ENCODE measurements around the gene ELMOD3. TPM values are rescaled to one million over a fixed set of nuclear protein-coding genes. Genes with fewer than 3 reads are reported as not detected.
"Not testable (repeated sequence)": the region's sequence is repeated elsewhere in the genome, so short reads cannot be mapped to it uniquely, and the experiment has no call there.

Gene ELMOD3
- total RNA-seq, 1 experiment from 2014 or later = 10.3 TPM

DNA sequence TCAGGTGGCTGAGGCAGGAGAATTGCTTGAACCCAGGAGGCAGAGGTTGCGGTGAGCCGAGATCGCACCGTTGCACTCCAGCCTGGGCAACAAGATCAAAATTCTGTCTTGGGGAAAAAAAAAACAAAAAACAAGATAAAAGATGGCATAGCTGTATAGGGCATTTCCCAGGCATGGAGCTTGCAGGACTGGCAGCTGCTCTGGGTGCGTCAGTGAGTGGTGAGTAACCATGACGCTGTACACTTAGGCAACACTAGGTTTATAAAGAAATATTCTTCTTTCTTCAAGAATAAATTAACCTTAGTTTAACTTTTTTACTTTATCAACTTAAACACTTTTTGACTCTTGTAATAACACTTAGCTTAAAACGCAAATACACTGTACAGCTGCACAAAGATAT lies 42.2 kb upstream of the ELMOD3 start:
- intact Hi-C loops (cut with micrococcal nuclease; ENCODE audit: unreplicated experiment) = no loop called here
- H3K27me3 Mint-ChIP-seq (ENCODE audit: insufficient read depth, unreplicated experiment) = no peaks in the 10 kb centered on the region
- Histone ChIP-seq H3K4me1 (peaks cover 3% of the 10 kb centered on the region), H3K9me3 (no peaks in the 10 kb centered on the region), H3K36me3 (ENCODE audit: control insufficient read depth, insufficient read depth, low read length) (no peaks in the 10 kb centered on the region; the same call in 1 of the 2 replicates), H3K27me3 (replicated peaks; ENCODE audit: control insufficient read depth, insufficient read depth, low read length) (no peaks in the 10 kb centered on the region), H3K4me3 (ENCODE audit: low read depth, low read length) (no peak overlapping the region)
- H3K27ac Mint-ChIP-seq (ENCODE audit: unreplicated experiment) = no peak overlapping the region
- CTCF ChIA-PET = no interaction called here
- DNase-seq = no peak
- H3K9me3 Mint-ChIP-seq (ENCODE audit: unreplicated experiment) = no peaks in the 10 kb centered on the region
- TF ChIP-seq, protein P1, sequence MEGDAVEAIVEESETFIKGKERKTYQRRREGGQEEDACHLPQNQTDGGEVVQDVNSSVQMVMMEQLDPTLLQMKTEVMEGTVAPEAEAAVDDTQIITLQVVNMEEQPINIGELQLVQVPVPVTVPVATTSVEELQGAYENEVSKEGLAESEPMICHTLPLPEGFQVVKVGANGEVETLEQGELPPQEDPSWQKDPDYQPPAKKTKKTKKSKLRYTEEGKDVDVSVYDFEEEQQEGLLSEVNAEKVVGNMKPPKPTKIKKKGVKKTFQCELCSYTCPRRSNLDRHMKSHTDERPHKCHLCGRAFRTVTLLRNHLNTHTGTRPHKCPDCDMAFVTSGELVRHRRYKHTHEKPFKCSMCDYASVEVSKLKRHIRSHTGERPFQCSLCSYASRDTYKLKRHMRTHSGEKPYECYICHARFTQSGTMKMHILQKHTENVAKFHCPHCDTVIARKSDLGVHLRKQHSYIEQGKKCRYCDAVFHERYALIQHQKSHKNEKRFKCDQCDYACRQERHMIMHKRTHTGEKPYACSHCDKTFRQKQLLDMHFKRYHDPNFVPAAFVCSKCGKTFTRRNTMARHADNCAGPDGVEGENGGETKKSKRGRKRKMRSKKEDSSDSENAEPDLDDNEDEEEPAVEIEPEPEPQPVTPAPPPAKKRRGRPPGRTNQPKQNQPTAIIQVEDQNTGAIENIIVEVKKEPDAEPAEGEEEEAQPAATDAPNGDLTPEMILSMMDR (IDR thresholded peaks at IDR 0.05; ENCODE audit: insufficient read depth in 1 of 2, low read depth in 1 of 2, low read length in 1 of 2, severe bottlenecking in 1 of 2, unreplicated experiment in 1 of 2) = no peak
- BruUV-seq (replicated peaks) = no TSS peak
- H3K4me3 Mint-ChIP-seq (ENCODE audit: unreplicated experiment) = no peak overlapping the region
- peaks cover 13% of the 10 kb centered on the region for H3K4me1 Mint-ChIP-seq (ENCODE audit: low read depth, unreplicated experiment)
- H3K36me3 Mint-ChIP-seq (ENCODE audit: insufficient read depth, unreplicated experiment) = peaks cover 33% of the 10 kb centered on the region
- POLR2A ChIA-PET = no interaction called here

DNA sequence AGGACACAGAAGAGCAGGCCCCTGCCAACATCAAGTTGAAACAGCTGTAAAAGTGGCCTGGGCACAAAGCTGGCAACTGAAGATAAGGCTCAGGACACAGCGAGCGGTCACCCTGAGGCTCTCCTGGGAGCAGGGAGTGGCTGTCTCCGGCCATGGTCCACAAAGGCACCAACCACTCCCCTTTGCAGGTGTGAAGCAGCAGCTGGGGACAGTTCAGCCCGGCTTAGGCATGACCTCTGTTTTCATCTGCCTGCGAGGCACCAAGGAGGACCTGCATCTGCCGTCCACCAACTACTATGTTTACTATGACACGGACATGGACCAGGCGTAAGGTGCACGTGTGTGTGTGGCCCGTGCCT lies 39.7 kb upstream of the ELMOD3 start:
- Mint-ChIP-seq H3K9me3 (ENCODE audit: unreplicated experiment) (no peaks in the 10 kb centered on the region), H3K4me1 (ENCODE audit: low read depth, unreplicated experiment) (peaks cover 5% of the 10 kb centered on the region), H3K36me3 (ENCODE audit: insufficient read depth, unreplicated experiment) (peaks cover 34% of the 10 kb centered on the region), H3K27ac (ENCODE audit: unreplicated experiment) (no peak overlapping the region), H3K27me3 (ENCODE audit: insufficient read depth, unreplicated experiment) (no peaks in the 10 kb centered on the region), H3K4me3 (ENCODE audit: unreplicated experiment) (no peak overlapping the region)
- ChIA-PET CTCF (interaction anchor here (1.2 kb wide), 2 partner anchors 14 to 30 kb away, joined by 3 to 4 read pairs; no protein-coding TSS in a partner anchor), POLR2A (no interaction called here)
- no peaks in the 10 kb centered on the region for H3K9me3 ChIP-seq
- TF ChIP-seq, protein P1 (IDR thresholded peaks at IDR 0.05; ENCODE audit: insufficient read depth in 1 of 2, low read depth in 1 of 2, low read length in 1 of 2, severe bottlenecking in 1 of 2, unreplicated experiment in 1 of 2) = no peak
- intact Hi-C loops (cut with micrococcal nuclease; ENCODE audit: unreplicated experiment) = no loop called here
- H3K36me3 ChIP-seq (ENCODE audit: control insufficient read depth, insufficient read depth, low read length) = peaks cover 1% of the 10 kb centered on the region; the same call in 1 of the 2 replicates
- BruUV-seq (replicated peaks) = no TSS peak
- DNase-seq = no peak
- no peaks in the 10 kb centered on the region for H3K4me1 ChIP-seq
- no peaks in the 10 kb centered on the region for H3K27me3 ChIP-seq (replicated peaks; ENCODE audit: control insufficient read depth, insufficient read depth, low read length)
- no peak overlapping the region for H3K4me3 ChIP-seq (ENCODE audit: low read depth, low read length)

DNA sequence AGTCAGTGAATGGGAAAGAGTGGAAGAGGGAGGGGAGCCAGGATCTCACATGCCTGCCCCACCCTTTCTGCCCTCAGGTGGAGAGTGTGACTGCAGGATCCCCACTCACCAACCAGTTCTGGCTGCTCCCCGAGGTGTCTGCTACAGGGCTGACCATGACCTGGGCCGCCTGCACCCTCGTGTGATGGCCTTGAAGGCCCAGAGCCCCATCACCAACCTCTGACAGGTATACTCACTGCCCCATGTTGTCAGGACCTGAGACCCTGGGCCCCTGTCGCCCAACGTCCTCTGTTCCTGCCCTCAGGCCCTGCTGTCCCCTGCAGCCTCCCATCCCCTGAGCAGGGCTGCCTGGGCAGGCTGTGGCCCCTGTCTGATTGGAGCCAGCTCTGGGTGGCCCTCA lies 38.6 kb upstream of the ELMOD3 start:
- intact Hi-C loops (cut with micrococcal nuclease; ENCODE audit: unreplicated experiment); DNase-seq; CTCF ChIA-PET; BruUV-seq (replicated peaks); H3K4me3 ChIP-seq (ENCODE audit: low read depth, low read length); H3K27ac Mint-ChIP-seq (ENCODE audit: unreplicated experiment); H3K4me1 Mint-ChIP-seq (ENCODE audit: low read depth, unreplicated experiment); H3K9me3 Mint-ChIP-seq (ENCODE audit: unreplicated experiment); H3K4me1 ChIP-seq; H3K27me3 ChIP-seq (replicated peaks; ENCODE audit: control insufficient read depth, insufficient read depth, low read length); H3K4me3 Mint-ChIP-seq (ENCODE audit: unreplicated experiment); H3K36me3 ChIP-seq (ENCODE audit: control insufficient read depth, insufficient read depth, low read length); H3K27me3 Mint-ChIP-seq (ENCODE audit: insufficient read depth, unreplicated experiment); H3K9me3 ChIP-seq; POLR2A ChIA-PET: not testable (repeated sequence)
- peaks cover 44% of the 10 kb centered on the region for H3K36me3 Mint-ChIP-seq (ENCODE audit: insufficient read depth, unreplicated experiment)

Measured in Caco-2 (cell line).